ENCODE measurements around the gene CYP4V2.

The CYP4V2 gene

DNA sequence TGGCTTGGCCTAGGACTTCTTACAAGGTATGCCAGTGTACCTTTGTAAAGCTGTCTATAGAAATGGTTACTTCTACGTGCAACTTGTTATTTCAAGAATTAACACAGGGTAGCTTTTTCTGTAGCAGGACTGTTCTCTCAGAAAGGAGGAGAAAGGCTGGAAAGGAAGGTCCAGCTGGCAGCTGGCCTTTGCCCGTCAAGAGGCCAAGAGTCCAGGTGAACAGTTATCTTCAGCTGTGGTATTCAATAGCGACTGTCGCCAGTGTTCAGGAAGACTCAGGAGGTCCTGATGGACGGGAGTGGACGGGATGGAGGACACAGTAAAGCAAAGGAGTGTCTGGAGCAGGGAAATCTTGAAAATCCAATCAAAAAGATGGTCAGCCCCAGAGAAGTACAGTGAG lies 4.7 kb downstream of the CYP4V2 start:
- Histone ChIP-seq H3K4me1 (ENCODE audit: insufficient read depth, poor library complexity, severe bottlenecking) (peaks cover 3% of the 10 kb centered on the region), H3K27me3 (ENCODE audit: insufficient read depth, poor library complexity, severe bottlenecking) (no peaks in the 10 kb centered on the region), H3K9me3 (ENCODE audit: severe bottlenecking) (no peaks in the 10 kb centered on the region), H3K27ac (ENCODE audit: poor library complexity, severe bottlenecking) (no peak overlapping the region), H3K4me3 (ENCODE audit: severe bottlenecking) (no peak overlapping the region), H3K36me3 (ENCODE audit: low read depth) (no peaks in the 10 kb centered on the region)
- no peak for ATAC-seq (ENCODE audit: low read depth)
- TF ChIP-seq CTCF (IDR thresholded peaks at IDR 0.05; ENCODE audit: poor library complexity, severe bottlenecking): no peak
- no peak for DNase-seq (ENCODE audit: low spot score)

GRCh38 chr4:186200516-186200915 lies 9.1 kb downstream of the CYP4V2 start:
- no peaks in the 10 kb centered on the region for H3K36me3 ChIP-seq (ENCODE audit: low read depth)
- no peaks in the 10 kb centered on the region for H3K27me3 ChIP-seq (ENCODE audit: insufficient read depth, poor library complexity, severe bottlenecking)
- no peak overlapping the region for H3K27ac ChIP-seq (ENCODE audit: poor library complexity, severe bottlenecking)
- ATAC-seq (ENCODE audit: low read depth): no peak
- TF ChIP-seq CTCF (IDR thresholded peaks at IDR 0.05; ENCODE audit: poor library complexity, severe bottlenecking): no peak
- no peak overlapping the region for H3K4me3 ChIP-seq (ENCODE audit: severe bottlenecking)
- no peaks in the 10 kb centered on the region for H3K4me1 ChIP-seq (ENCODE audit: insufficient read depth, poor library complexity, severe bottlenecking)
- DNase-seq (ENCODE audit: low spot score): no peak
- no peaks in the 10 kb centered on the region for H3K9me3 ChIP-seq (ENCODE audit: severe bottlenecking)

GRCh38 chr4:186201010-186201409 lies 9.6 kb downstream of the CYP4V2 start:
- H3K4me3 ChIP-seq (ENCODE audit: severe bottlenecking): no peak overlapping the region

DNA sequence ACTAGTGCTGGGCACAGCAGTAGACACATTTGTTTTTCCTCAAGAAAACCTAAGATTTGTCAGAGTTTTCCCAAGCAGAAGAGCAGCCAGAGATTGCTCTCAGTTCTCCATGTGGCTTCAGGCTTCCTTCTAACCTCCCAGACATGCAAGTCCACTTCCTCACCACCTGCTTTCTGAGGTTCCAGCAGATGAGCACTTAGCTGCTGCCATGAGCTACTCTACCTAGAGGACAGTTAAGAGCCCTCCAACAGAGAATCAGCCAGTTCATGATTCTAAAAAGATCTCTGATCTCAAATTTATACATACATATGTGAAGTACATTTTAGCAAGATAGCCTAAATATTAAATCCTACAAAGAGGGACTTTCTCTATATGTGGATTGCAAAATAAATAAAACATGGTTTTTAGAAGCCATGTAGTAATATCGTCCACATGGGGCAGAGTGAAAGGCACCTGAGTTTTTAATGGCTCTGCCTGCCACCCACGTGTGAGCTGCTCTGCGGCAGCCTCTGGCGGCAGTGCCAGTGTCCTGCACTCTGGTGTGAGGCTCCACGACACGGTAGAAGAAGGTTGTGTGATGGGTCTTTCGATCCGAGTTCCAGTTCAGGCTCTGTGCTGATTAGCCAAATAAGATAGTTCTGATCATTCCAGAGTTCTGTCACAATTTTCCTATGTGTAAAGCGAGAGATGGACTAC lies 10.3 kb downstream of the CYP4V2 start:
- no peaks in the 10 kb centered on the region for H3K27me3 ChIP-seq (ENCODE audit: insufficient read depth, poor library complexity, severe bottlenecking)
- H3K9me3 ChIP-seq (ENCODE audit: severe bottlenecking): no peaks in the 10 kb centered on the region
- H3K36me3 ChIP-seq (ENCODE audit: low read depth): no peaks in the 10 kb centered on the region
- TF ChIP-seq CTCF (IDR thresholded peaks at IDR 0.05; ENCODE audit: poor library complexity, severe bottlenecking): no peak
- H3K4me3 ChIP-seq (ENCODE audit: severe bottlenecking): no peak overlapping the region
- no peak; the same call in 2 of the 3 replicates for ATAC-seq (ENCODE audit: low read depth)
- no peaks in the 10 kb centered on the region for H3K4me1 ChIP-seq (ENCODE audit: insufficient read depth, poor library complexity, severe bottlenecking)
- no peak overlapping the region for H3K27ac ChIP-seq (ENCODE audit: poor library complexity, severe bottlenecking)
- no peak for DNase-seq (ENCODE audit: low spot score)

More at GRCh38 chr4:186201010-186201409, 9.6 kb downstream of the CYP4V2 start:
- Histone ChIP-seq H3K4me1 (ENCODE audit: insufficient read depth, poor library complexity, severe bottlenecking) (no peaks in the 10 kb centered on the region), H3K27ac (ENCODE audit: poor library complexity, severe bottlenecking) (no peak overlapping the region), H3K9me3 (ENCODE audit: severe bottlenecking) (no peaks in the 10 kb centered on the region), H3K36me3 (ENCODE audit: low read depth) (no peaks in the 10 kb centered on the region), H3K27me3 (ENCODE audit: insufficient read depth, poor library complexity, severe bottlenecking) (no peaks in the 10 kb centered on the region)
- DNase-seq (ENCODE audit: low spot score) (no peak), ATAC-seq (ENCODE audit: low read depth) (no peak)
- no peak for TF ChIP-seq CTCF (IDR thresholded peaks at IDR 0.05; ENCODE audit: poor library complexity, severe bottlenecking)

DNA sequence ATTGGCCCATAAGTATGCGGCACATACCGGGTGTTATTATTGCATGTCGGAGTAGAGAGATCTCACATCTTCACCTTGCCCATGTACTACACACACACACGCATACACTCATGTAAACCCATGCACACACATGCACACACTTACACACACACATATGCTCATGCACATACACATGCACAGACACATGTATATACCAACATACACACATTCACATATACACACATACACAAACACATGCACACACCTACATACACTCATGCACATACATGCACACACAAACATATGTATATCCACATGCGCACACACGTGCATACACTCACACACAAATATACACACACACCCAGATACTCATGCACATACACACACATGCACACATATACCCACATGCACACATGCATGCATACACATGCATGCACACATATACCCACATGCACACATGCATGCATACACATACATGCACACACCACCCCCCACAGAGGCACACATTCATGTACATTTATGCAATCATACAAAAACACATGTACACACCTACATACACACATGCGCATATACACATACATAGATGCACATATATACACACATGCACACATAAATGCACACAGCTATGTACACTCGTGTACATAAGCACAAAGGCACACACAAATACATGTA lies 11.2 kb downstream of the CYP4V2 start:
- no peak overlapping the region for H3K4me3 ChIP-seq (ENCODE audit: severe bottlenecking)
- no peaks in the 10 kb centered on the region for H3K27me3 ChIP-seq (ENCODE audit: insufficient read depth, poor library complexity, severe bottlenecking)
- DNase-seq (ENCODE audit: low spot score): no peak
- H3K9me3 ChIP-seq (ENCODE audit: severe bottlenecking): no peaks in the 10 kb centered on the region
- TF ChIP-seq CTCF (IDR thresholded peaks at IDR 0.05; ENCODE audit: poor library complexity, severe bottlenecking): no peak
- no peaks in the 10 kb centered on the region for H3K36me3 ChIP-seq (ENCODE audit: low read depth)
- no peak overlapping the region for H3K27ac ChIP-seq (ENCODE audit: poor library complexity, severe bottlenecking)
- ATAC-seq (ENCODE audit: low read depth): no peak
- no peaks in the 10 kb centered on the region for H3K4me1 ChIP-seq (ENCODE audit: insufficient read depth, poor library complexity, severe bottlenecking)

Data from RWPE2 (cell line).